PC-9 (cell line): ENCODE measurements around the gene CXXC5.

Experiments
- EZH2 ChIP-seq: fragments of 200-600 bp; sonication (generic); IDR thresholded peaks from 2 replicates; pipeline ENCODE4 v1.8.0; 2017; ENCODE audit warnings: antibody characterized with exemption, low read depth
- TF ChIP-seq, protein P1 (sequence below): fragments of 200-600 bp; sonication (generic); conservative IDR thresholded peaks from 2 replicates; pipeline ENCODE4 v1.6.1; 2017; ENCODE audit warnings: mixed run types, antibody characterized with exemption, mild to moderate bottlenecking, moderate library complexity

- no peak for TF ChIP-seq EZH2
- TF ChIP-seq, protein P1, sequence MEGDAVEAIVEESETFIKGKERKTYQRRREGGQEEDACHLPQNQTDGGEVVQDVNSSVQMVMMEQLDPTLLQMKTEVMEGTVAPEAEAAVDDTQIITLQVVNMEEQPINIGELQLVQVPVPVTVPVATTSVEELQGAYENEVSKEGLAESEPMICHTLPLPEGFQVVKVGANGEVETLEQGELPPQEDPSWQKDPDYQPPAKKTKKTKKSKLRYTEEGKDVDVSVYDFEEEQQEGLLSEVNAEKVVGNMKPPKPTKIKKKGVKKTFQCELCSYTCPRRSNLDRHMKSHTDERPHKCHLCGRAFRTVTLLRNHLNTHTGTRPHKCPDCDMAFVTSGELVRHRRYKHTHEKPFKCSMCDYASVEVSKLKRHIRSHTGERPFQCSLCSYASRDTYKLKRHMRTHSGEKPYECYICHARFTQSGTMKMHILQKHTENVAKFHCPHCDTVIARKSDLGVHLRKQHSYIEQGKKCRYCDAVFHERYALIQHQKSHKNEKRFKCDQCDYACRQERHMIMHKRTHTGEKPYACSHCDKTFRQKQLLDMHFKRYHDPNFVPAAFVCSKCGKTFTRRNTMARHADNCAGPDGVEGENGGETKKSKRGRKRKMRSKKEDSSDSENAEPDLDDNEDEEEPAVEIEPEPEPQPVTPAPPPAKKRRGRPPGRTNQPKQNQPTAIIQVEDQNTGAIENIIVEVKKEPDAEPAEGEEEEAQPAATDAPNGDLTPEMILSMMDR, result no peak
These were observed 14.2 kb upstream of the CXXC5 start for GRCh38 chr5:139634028-139634325.
